IPS-NIHi7 (cell line): Measurements from ENCODE around the gene OSTC.

ENCODE experiments used
- DNase-seq: peaks from one replicate; pipeline ENCODE4 v3.0.0; 2012; ENCODE audit warnings: mixed read lengths; ENCODE audit errors: extremely low spot score

OSTC gene

GRCh38 chr4:108716340-108716739 is 65.9 kb downstream of the OSTC start:
- no peak for DNase-seq

- DNase-seq, result no peak
Measured at GRCh38 chr4:108717386-108717785, 67.0 kb downstream of the OSTC start.
